IMR-90 (cell line): ENCODE data around the gene SEC23A. TPM values are rescaled to one million over a fixed set of nuclear protein-coding genes. Genes with fewer than 3 reads are reported as not detected.

Source experiments
- ATAC-seq: fragments of 200-7000 bp; cut with Tn5 transposase; 2 replicates; pipeline ENCODE4 v1.9.1; 2020; ENCODE audit warnings: low read depth, mild to moderate bottlenecking, moderate library complexity
- BruUV-seq: library from RNA; stranded (reverse); fragments of 400-500 nt; replicated peaks from 2 replicates; lab custom pipeline; 2021; lab: Mats Ljungman, UMichigan
- CTCF ChIA-PET: fragments of 300-600 bp; formaldehyde crosslinking; extraction: SDS; loops from one replicate; lab custom pipeline; 2021; ENCODE audit warnings: antibody characterized with exemption; lab: Yijun Ruan, JAX
- POLR2A ChIA-PET: fragments of 300-600 bp; sonication (Branson Sonifier 250); formaldehyde crosslinking; loops from one replicate; lab custom pipeline; 2022; ENCODE audit warnings: antibody characterized with exemption; ENCODE audit not compliant: unreplicated experiment; lab: Charles Lee
- DNase-seq: peaks from one replicate; pipeline ENCODE4 v3.0.0; 2013
- H2AFZ ChIP-seq: replicated peaks from 2 replicates; pipeline ENCODE3; 2013; ENCODE audit warnings: low read length, mild to moderate bottlenecking; ENCODE audit not compliant: poor library complexity
- H2AK5ac ChIP-seq: 2 replicates; pipeline ENCODE4 v1.6.1; 2013; ENCODE audit warnings: low read depth, low read length, inconsistent platforms
- H2AK9ac ChIP-seq: replicated peaks from 2 replicates; pipeline ENCODE3; 2013; ENCODE audit warnings: mild to moderate bottlenecking, low read depth, low read length, moderate library complexity; ENCODE audit not compliant: poor library complexity
- H2BK120ac ChIP-seq: 2 replicates; pipeline ENCODE4 v1.6.1; 2013; ENCODE audit warnings: low read depth, low read length, inconsistent platforms
- H2BK15ac ChIP-seq: 3 replicates; pipeline ENCODE4 v1.6.1; 2013; ENCODE audit warnings: low read depth, low read length, inconsistent platforms
- H2BK20ac ChIP-seq: 2 replicates; pipeline ENCODE4 v1.6.1; 2013; ENCODE audit warnings: low read depth, mild to moderate bottlenecking, inconsistent platforms, low read length, moderate library complexity
- H2BK5ac ChIP-seq: 2 replicates; pipeline ENCODE4 v1.6.1; 2013; ENCODE audit warnings: mild to moderate bottlenecking, low read depth, low read length, inconsistent platforms; ENCODE audit not compliant: poor library complexity, severe bottlenecking
- H3K14ac ChIP-seq: replicated peaks from 2 replicates; pipeline ENCODE4 v1.6.1; 2013; ENCODE audit warnings: low read depth, low read length, inconsistent platforms
- H3K18ac ChIP-seq: 2 replicates; pipeline ENCODE4 v1.6.1; 2013; ENCODE audit warnings: low read depth, low read length, control low read depth
- H3K23ac ChIP-seq: 2 replicates; pipeline ENCODE4 v1.6.1; 2013; ENCODE audit warnings: low read depth, low read length, inconsistent platforms
- H3K27ac ChIP-seq: 2 replicates; pipeline ENCODE4 v1.5.1; 2013; ENCODE audit warnings: mild to moderate bottlenecking, control low read depth, low read length; ENCODE audit not compliant: insufficient read depth
- H3K27me3 ChIP-seq: 2 replicates; pipeline ENCODE4 v1.6.1; 2013; ENCODE audit warnings: low read length; ENCODE audit not compliant: control insufficient read depth, insufficient read depth
- H3K36me3 ChIP-seq: 2 replicates; pipeline ENCODE4 v1.6.1; 2013; ENCODE audit warnings: low read length, mixed read lengths; ENCODE audit not compliant: control insufficient read depth, insufficient read depth
- H3K4ac ChIP-seq: 2 replicates; pipeline ENCODE4 v1.6.1; 2013; ENCODE audit warnings: low read depth, low read length, inconsistent platforms
- H3K4me1 ChIP-seq: 2 replicates; pipeline ENCODE4 v1.6.1; 2013; ENCODE audit warnings: low read length, mixed read lengths; ENCODE audit not compliant: control insufficient read depth, insufficient read depth
- H3K4me2 ChIP-seq: 2 replicates; pipeline ENCODE4 v1.6.1; 2013; ENCODE audit warnings: low read depth, mild to moderate bottlenecking, control low read depth, low read length, moderate library complexity
- H3K4me3 ChIP-seq: 2 replicates; pipeline ENCODE4 v1.5.1; 2013; ENCODE audit warnings: low read depth, mild to moderate bottlenecking, control low read depth, low read length, moderate library complexity; ENCODE audit not compliant: insufficient read depth
- H3K56ac ChIP-seq: 2 replicates; pipeline ENCODE4 v1.6.1; 2013; ENCODE audit warnings: low read length, inconsistent platforms; ENCODE audit not compliant: insufficient read depth; ENCODE audit errors: extremely low read depth
- H3K79me1 ChIP-seq, 2 experiments: 2 replicates each; pipeline ENCODE4 v1.6.1; 2013; ENCODE audit warnings: low read length in 2 of 2, inconsistent platforms in 1 of 2, low read depth in 1 of 2
- H3K9ac ChIP-seq: 2 replicates; pipeline ENCODE4 v1.6.1; 2013; ENCODE audit warnings: low read depth, low read length, control low read depth
- H3K9me1 ChIP-seq: 2 replicates; pipeline ENCODE4 v1.6.1; 2013; ENCODE audit warnings: low read length, inconsistent platforms; ENCODE audit not compliant: insufficient read depth
- H3K9me3 ChIP-seq: 2 replicates; pipeline ENCODE4 v1.6.1; 2013; ENCODE audit warnings: low read length; ENCODE audit not compliant: control insufficient read depth, insufficient read depth
- H4K20me1 ChIP-seq: 2 replicates; pipeline ENCODE4 v1.6.1; 2013; ENCODE audit warnings: low read length, inconsistent platforms; ENCODE audit not compliant: insufficient read depth
- H4K5ac ChIP-seq: 2 replicates; pipeline ENCODE4 v1.6.1; 2013; ENCODE audit warnings: mild to moderate bottlenecking, low read depth, low read length, control low read depth
- H4K8ac ChIP-seq, 2 experiments: 2 replicates each; pipeline ENCODE4 v1.6.1; 2013; ENCODE audit warnings: low read depth in 2 of 2, low read length in 2 of 2, control low read depth in 1 of 2, inconsistent platforms in 1 of 2
- H4K91ac ChIP-seq: 2 replicates; pipeline ENCODE4 v1.6.1; 2013; ENCODE audit warnings: low read depth, low read length, inconsistent platforms; ENCODE audit not compliant: insufficient read depth
- BHLHE40 ChIP-seq: fragments of 150-350 bp; IDR thresholded peaks from 2 replicates; pipeline ENCODE4 v1.6.1; 2016; ENCODE audit warnings: mild to moderate bottlenecking, low read depth, low read length
- CEBPB ChIP-seq: IDR thresholded peaks from 2 replicates; pipeline ENCODE4 v1.6.1; 2012; ENCODE audit warnings: low read depth, low read length, improper control_type of control experiment
- CHD1 ChIP-seq: IDR thresholded peaks from 2 replicates; pipeline ENCODE4 v1.6.1; 2012; ENCODE audit warnings: low read depth, low read length, improper control_type of control experiment
- FOS ChIP-seq: fragments of 150-350 bp; IDR thresholded peaks from 2 replicates; pipeline ENCODE4 v1.6.1; 2016; ENCODE audit warnings: low read depth, low read length
- MAFK ChIP-seq: IDR thresholded peaks from 2 replicates; pipeline ENCODE4 v1.6.1; 2012; ENCODE audit warnings: low read depth, low read length, improper control_type of control experiment
- MAZ ChIP-seq: IDR thresholded peaks from 2 replicates; pipeline ENCODE4 v1.6.1; 2012; ENCODE audit warnings: low read depth, mild to moderate bottlenecking, low read length, improper control_type of control experiment, moderate library complexity, borderline replicate concordance
- MXI1 ChIP-seq: IDR thresholded peaks from 2 replicates; pipeline ENCODE4 v1.6.1; 2012; ENCODE audit warnings: low read depth, mild to moderate bottlenecking, low read length, moderate library complexity, borderline replicate concordance
- NFE2L2 ChIP-seq: fragments of 150-350 bp; IDR thresholded peaks from 2 replicates; pipeline ENCODE4 v1.6.1; 2016; ENCODE audit warnings: low read depth, mild to moderate bottlenecking, low read length
- POLR2A ChIP-seq: IDR thresholded peaks from 2 replicates; pipeline ENCODE4 v1.6.1; 2012; ENCODE audit warnings: mild to moderate bottlenecking, low read depth, low read length
- RAD21 ChIP-seq: IDR thresholded peaks from 2 replicates; pipeline ENCODE4 v1.6.1; 2012; ENCODE audit warnings: low read length, improper control_type of control experiment
- RCOR1 ChIP-seq: IDR thresholded peaks from 2 replicates; pipeline ENCODE4 v1.6.1; 2012; ENCODE audit warnings: mild to moderate bottlenecking, low read length, improper control_type of control experiment; ENCODE audit not compliant: insufficient replicate concordance
- RFX5 ChIP-seq: IDR thresholded peaks from 2 replicates; pipeline ENCODE4 v1.8.0; 2012; ENCODE audit warnings: low read depth, mild to moderate bottlenecking, low read length, moderate library complexity
- SMC3 ChIP-seq: fragments of 150-350 bp; IDR thresholded peaks from 2 replicates; pipeline ENCODE4 v1.6.1; 2016; ENCODE audit warnings: low read depth, mild to moderate bottlenecking, antibody characterized with exemption, low read length, moderate library complexity
- USF2 ChIP-seq: fragments of 150-350 bp; IDR thresholded peaks from 2 replicates; pipeline ENCODE4 v1.6.1; 2017; ENCODE audit warnings: mild to moderate bottlenecking, antibody characterized with exemption, low read length, low read depth
- WGBS, 2 experiments: methylation state at CpG; one replicate each; pipeline versions ENCODE4 v1.1.5 to v1.1.7; 2013; ENCODE audit warnings: missing lambda C conversion rate in 2 of 2; ENCODE audit not compliant: insufficient read length in 1 of 2; ENCODE audit errors: extremely low coverage in 2 of 2; 5-methylcytosine and 5-hydroxymethylcytosine counted together
- dilution Hi-C: fragments of 300-500 bp; cut with HindIII; formaldehyde crosslinking; loops from one replicate; pipeline ENCODE4 v1.14.3; 2018; ENCODE audit warnings: low sequenced_read_pairs; ENCODE audit not compliant: unreplicated experiment
- in situ Hi-C: fragments of 300-500 bp; cut with MboI; formaldehyde crosslinking; loops from 3 replicates; pipeline ENCODE4 v1.14.3; 2019; ENCODE audit warnings: low sequenced_read_pairs, inconsistent platforms, mixed read lengths
- intact Hi-C: fragments of 100-400 bp; cut with micrococcal nuclease; formaldehyde crosslinking; loops from 2 replicates; pipeline ENCODE4 v1.10.0; 2022
- polyA plus RNA-seq, 3 experiments: library from polyadenylated mRNA; depleted of rRNA; stranded (reverse); fragments of >200 nt; gene quantifications; 2 replicates each; pipeline ENCODE4 v1.2.3, GENCODE V29; 2012; ENCODE audit warnings: low replicate concordance in 1 of 3
- total RNA-seq: library from RNA; depleted of rRNA; stranded (reverse); fragments of >200 nt; gene quantifications from 2 replicates; pipeline ENCODE4 v1.2.3, GENCODE V29; 2012
- TF ChIP-seq, protein P1 (sequence below): conservative IDR thresholded peaks from 2 replicates; pipeline ENCODE4 v1.5.1; 2012; ENCODE audit warnings: mild to moderate bottlenecking, low read depth, low read length, improper control_type of control experiment

Gene SEC23A
- total and polyA plus RNA-seq, 2 of the 4 experiments (the other 2 are of a cell fraction): 141 to 609 TPM

GRCh38 chr14:39122330-39123138, 19.5 kb upstream of the SEC23A start:
- H2AK9ac ChIP-seq: no peak overlapping the region
- no peak overlapping the region for H2BK120ac ChIP-seq
- H4K8ac ChIP-seq: no peak overlapping the region
- no peak overlapping the region for H2BK15ac ChIP-seq
- no peak overlapping the region for H3K23ac ChIP-seq
- H3K36me3 ChIP-seq: peaks cover 15% of the 10 kb centered on the region
- no peak overlapping the region for H3K4me2 ChIP-seq
- no peak overlapping the region for H2AK5ac ChIP-seq
- no CpG with 5 or more reads among the region's 3 CpGs for WGBS, 2 experiments
- H3K18ac ChIP-seq: no peak overlapping the region
- no peak overlapping the region for H3K27ac ChIP-seq
- H3K14ac ChIP-seq: no peak overlapping the region
- no peaks in the 10 kb centered on the region for H3K27me3 ChIP-seq
- H4K20me1 ChIP-seq: no peaks in the 10 kb centered on the region
- intact Hi-C loops (no loop called here), in situ Hi-C loops (no loop called here), dilution Hi-C loops (no loop called here)
- no peak overlapping the region for H4K5ac ChIP-seq
- ChIA-PET POLR2A (interaction anchor here (0.5 to 0.6 kb wide), 2 partner anchors 24 to 28 kb away, joined by 3 to 6 read pairs; no protein-coding TSS in a partner anchor), CTCF (no interaction called here)
- H2AFZ ChIP-seq: no peak overlapping the region
- no TSS peak for BruUV-seq
- H3K9ac ChIP-seq: no peak overlapping the region
- ATAC-seq: no peak
- H2BK5ac ChIP-seq: no peak overlapping the region
- no peak overlapping the region for H4K91ac ChIP-seq
- DNase-seq: no peak
- H3K4me1 ChIP-seq: no peaks in the 10 kb centered on the region
- H3K9me3 ChIP-seq: no peaks in the 10 kb centered on the region
- H3K56ac ChIP-seq: no peak overlapping the region
- no peaks in the 10 kb centered on the region for H3K9me1 ChIP-seq
- no peaks in the 10 kb centered on the region for H3K79me1 ChIP-seq
- H3K4me3 ChIP-seq: no peak overlapping the region
- H2BK20ac ChIP-seq: no peak overlapping the region
- H3K4ac ChIP-seq: no peak overlapping the region
- TF ChIP-seq MXI1 (no peak), RFX5 (no peak), BHLHE40 (no peak), RCOR1 (no peak), MAZ (no peak), RAD21 (no peak), NFE2L2 (no peak), SMC3 (no peak), FOS (no peak), USF2 (no peak), MAFK (no peak), CHD1 (no peak), CEBPB (no peak), POLR2A (no peak)
- TF ChIP-seq, protein P1, sequence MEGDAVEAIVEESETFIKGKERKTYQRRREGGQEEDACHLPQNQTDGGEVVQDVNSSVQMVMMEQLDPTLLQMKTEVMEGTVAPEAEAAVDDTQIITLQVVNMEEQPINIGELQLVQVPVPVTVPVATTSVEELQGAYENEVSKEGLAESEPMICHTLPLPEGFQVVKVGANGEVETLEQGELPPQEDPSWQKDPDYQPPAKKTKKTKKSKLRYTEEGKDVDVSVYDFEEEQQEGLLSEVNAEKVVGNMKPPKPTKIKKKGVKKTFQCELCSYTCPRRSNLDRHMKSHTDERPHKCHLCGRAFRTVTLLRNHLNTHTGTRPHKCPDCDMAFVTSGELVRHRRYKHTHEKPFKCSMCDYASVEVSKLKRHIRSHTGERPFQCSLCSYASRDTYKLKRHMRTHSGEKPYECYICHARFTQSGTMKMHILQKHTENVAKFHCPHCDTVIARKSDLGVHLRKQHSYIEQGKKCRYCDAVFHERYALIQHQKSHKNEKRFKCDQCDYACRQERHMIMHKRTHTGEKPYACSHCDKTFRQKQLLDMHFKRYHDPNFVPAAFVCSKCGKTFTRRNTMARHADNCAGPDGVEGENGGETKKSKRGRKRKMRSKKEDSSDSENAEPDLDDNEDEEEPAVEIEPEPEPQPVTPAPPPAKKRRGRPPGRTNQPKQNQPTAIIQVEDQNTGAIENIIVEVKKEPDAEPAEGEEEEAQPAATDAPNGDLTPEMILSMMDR: no peak
